Ovary (tissue), 3 donors: Measurements from ENCODE around the gene FIBCD1.

Experiments used
- EP300 ChIP-seq: sonication (generic); formaldehyde crosslinking; IDR thresholded peaks from one replicate; pipeline ENCODE4 v1.6.1; 2017; ENCODE audit warnings: antibody characterized with exemption
- POLR2A ChIP-seq: fragments of 450-650 bp; IDR thresholded peaks from one replicate; pipeline ENCODE4 v1.6.1; 2017; ENCODE audit warnings: antibody characterized with exemption, mild to moderate bottlenecking, moderate library complexity
- TF ChIP-seq, protein P1 (sequence below), 3 donors: fragments of 450-650 bp in 2 of 3; fragments of 200-600 bp in 1 of 3; IDR thresholded peaks; one replicate each; pipeline versions ENCODE4 v1.5.1 to v1.8.0; 2016 to 2022; ENCODE audit warnings: antibody characterized with exemption in 3 of 3, mild to moderate bottlenecking in 1 of 3
- donor health status: DM: no; HTN: no; CAD: no.

- TF ChIP-seq POLR2A (no peak), EP300 (no peak)
- TF ChIP-seq, protein P1, sequence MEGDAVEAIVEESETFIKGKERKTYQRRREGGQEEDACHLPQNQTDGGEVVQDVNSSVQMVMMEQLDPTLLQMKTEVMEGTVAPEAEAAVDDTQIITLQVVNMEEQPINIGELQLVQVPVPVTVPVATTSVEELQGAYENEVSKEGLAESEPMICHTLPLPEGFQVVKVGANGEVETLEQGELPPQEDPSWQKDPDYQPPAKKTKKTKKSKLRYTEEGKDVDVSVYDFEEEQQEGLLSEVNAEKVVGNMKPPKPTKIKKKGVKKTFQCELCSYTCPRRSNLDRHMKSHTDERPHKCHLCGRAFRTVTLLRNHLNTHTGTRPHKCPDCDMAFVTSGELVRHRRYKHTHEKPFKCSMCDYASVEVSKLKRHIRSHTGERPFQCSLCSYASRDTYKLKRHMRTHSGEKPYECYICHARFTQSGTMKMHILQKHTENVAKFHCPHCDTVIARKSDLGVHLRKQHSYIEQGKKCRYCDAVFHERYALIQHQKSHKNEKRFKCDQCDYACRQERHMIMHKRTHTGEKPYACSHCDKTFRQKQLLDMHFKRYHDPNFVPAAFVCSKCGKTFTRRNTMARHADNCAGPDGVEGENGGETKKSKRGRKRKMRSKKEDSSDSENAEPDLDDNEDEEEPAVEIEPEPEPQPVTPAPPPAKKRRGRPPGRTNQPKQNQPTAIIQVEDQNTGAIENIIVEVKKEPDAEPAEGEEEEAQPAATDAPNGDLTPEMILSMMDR (IDR thresholded peaks at IDR 0.05) = no peak
Measured at GRCh38 chr9:130885484-130886375, 53.3 kb downstream of the FIBCD1 start.
